NCI-H146 (cell line): Measurements from ENCODE around the gene CLCC1.

Experiments
- DNase-seq: peaks from one replicate; lab custom pipeline; 2025; lab: John Stamatoyannopoulos, UW

The CLCC1 gene

GRCh38 chr1:108916788-108917187, 46.5 kb downstream of the CLCC1 start:
- no peak for DNase-seq
